Endothelial cell of umbilical vein (primary cell): ENCODE data around the gene EEFSEC. TPM values are rescaled to one million over a fixed set of nuclear protein-coding genes. Genes with fewer than 3 reads are reported as not detected.

Experiments used
- BruUV-seq: library from RNA; stranded (reverse); fragments of 400-500 nt; replicated peaks from 2 replicates; lab custom pipeline; 2021; lab: Mats Ljungman, UMichigan
- CTCF ChIA-PET: fragments of 300-600, 350-600 bp; sonication (Branson Sonifier 250); formaldehyde crosslinking; loops from one replicate; lab custom pipeline; 2021; ENCODE audit warnings: antibody characterized with exemption, inconsistent platforms; lab: Charles Lee
- POLR2A ChIA-PET: fragments of 300-600, 350-600 bp; sonication (Branson Sonifier 250); formaldehyde crosslinking; loops from one replicate; lab custom pipeline; 2021; ENCODE audit warnings: antibody characterized with exemption, inconsistent platforms; lab: Charles Lee
- DNase-seq: peaks from one replicate; pipeline ENCODE4 v3.0.0-alpha.2; 2011; ENCODE audit warnings: low read depth, low spot score
- FAIRE-seq: peaks from 2 replicates; lab custom pipeline; 2011; peaks lifted over from hg19 to GRCh38; lab: Jason Lieb, UNC
- H2AFZ ChIP-seq: 2 replicates; pipeline ENCODE4 v1.6.0; 2012; ENCODE audit warnings: low read depth, low read length, control low read depth, inconsistent platforms
- H3K27ac ChIP-seq: 2 replicates; pipeline ENCODE4 v1.5.1; 2011; ENCODE audit warnings: low read depth, mild to moderate bottlenecking, control low read depth, low read length, moderate library complexity; ENCODE audit not compliant: insufficient read depth
- H3K27me3 ChIP-seq, 2 experiments: 2 replicates each; pipeline versions ENCODE4 v1.6.0 to v1.6.1; 2011; ENCODE audit warnings: low read length in 2 of 2, mixed read lengths in 1 of 2; ENCODE audit not compliant: control insufficient read depth in 2 of 2, insufficient read depth in 2 of 2
- H3K36me3 ChIP-seq, 2 experiments: 2 replicates in 1 of 2; 3 replicates in 1 of 2; pipeline ENCODE4 v1.5.1; 2011; ENCODE audit warnings: low read length in 2 of 2, mild to moderate bottlenecking in 1 of 2, moderate library complexity in 1 of 2; ENCODE audit not compliant: control insufficient read depth in 2 of 2, insufficient read depth in 2 of 2; ENCODE audit errors: extremely low read depth in 1 of 2
- H3K4me1 ChIP-seq: 3 replicates; pipeline ENCODE4 v1.5.1; 2011; ENCODE audit warnings: mild to moderate bottlenecking, low read length; ENCODE audit not compliant: control insufficient read depth, insufficient read depth; ENCODE audit errors: extremely low read depth
- H3K4me2 ChIP-seq: 2 replicates; pipeline ENCODE4 v1.6.1; 2011; ENCODE audit warnings: low read length, control low read depth, mixed read lengths; ENCODE audit not compliant: insufficient read depth
- H3K4me3 ChIP-seq, 3 experiments: fragments of 200-600 bp in 1 of 3; sonication (generic), shearing (Covaris generic) in 1 of 3; replicated peaks in 1 of 3; 2 replicates each; pipeline ENCODE4 v1.5.1; 2011 to 2016; ENCODE audit warnings: control low read depth in 3 of 3, low read length in 3 of 3, mild to moderate bottlenecking in 2 of 3, inconsistent platforms in 1 of 3, low read depth in 1 of 3, moderate library complexity in 1 of 3; ENCODE audit not compliant: insufficient read depth in 1 of 3
- H3K79me2 ChIP-seq: 2 replicates; pipeline ENCODE4 v1.6.0; 2012; ENCODE audit warnings: low read length, inconsistent platforms; ENCODE audit not compliant: control insufficient read depth, insufficient read depth
- H3K9ac ChIP-seq: replicated peaks from 2 replicates; pipeline ENCODE3; 2011; ENCODE audit warnings: low read length, control low read depth; ENCODE audit not compliant: insufficient read depth; ENCODE audit errors: extremely low read depth
- H3K9me1 ChIP-seq: replicated peaks from 3 replicates; pipeline ENCODE4 v1.6.0; 2011; ENCODE audit warnings: mild to moderate bottlenecking, low read length; ENCODE audit not compliant: control insufficient read depth, insufficient read depth; ENCODE audit errors: extremely low read depth
- H3K9me3 ChIP-seq: replicated peaks from 2 replicates; pipeline ENCODE4 v1.5.1; 2012; ENCODE audit warnings: low read length, inconsistent platforms; ENCODE audit not compliant: control insufficient read depth, insufficient read depth
- H4K20me1 ChIP-seq: replicated peaks from 2 replicates; pipeline ENCODE3; 2011; ENCODE audit warnings: mild to moderate bottlenecking, low read length; ENCODE audit not compliant: control insufficient read depth, insufficient read depth; ENCODE audit errors: extremely low read depth
- CTCF ChIP-seq, 2 donors: IDR thresholded peaks; 1 replicate in 1 of 2; 2 replicates in 1 of 2; pipeline ENCODE4 v1.5.1; 2011; ENCODE audit warnings: low read length in 2 of 2, mild to moderate bottlenecking in 2 of 2, moderate library complexity in 2 of 2, control low read depth in 1 of 2, inconsistent platforms in 1 of 2, low read depth in 1 of 2; ENCODE audit not compliant: insufficient read depth in 1 of 2; ENCODE audit errors: extremely low read depth in 1 of 2
- EZH2 ChIP-seq: IDR thresholded peaks from 2 replicates; pipeline ENCODE4 v1.6.1; 2012; ENCODE audit warnings: borderline replicate concordance, low read depth, mild to moderate bottlenecking, moderate library complexity, low read length, inconsistent platforms; ENCODE audit not compliant: severe bottlenecking
- FOS ChIP-seq: IDR thresholded peaks from 2 replicates; pipeline ENCODE4 v1.6.1; 2011; ENCODE audit warnings: mild to moderate bottlenecking, low read length, moderate library complexity, borderline replicate concordance; ENCODE audit not compliant: insufficient read depth
- GATA2 ChIP-seq: IDR thresholded peaks from 2 replicates; pipeline ENCODE4 v1.7.0; 2011; ENCODE audit warnings: low read depth, mild to moderate bottlenecking, moderate library complexity, mixed read lengths, low read length; ENCODE audit not compliant: insufficient read length, insufficient read depth
- JUN ChIP-seq: IDR thresholded peaks from 2 replicates; pipeline ENCODE4 v1.6.1; 2011; ENCODE audit warnings: borderline replicate concordance, low read depth; ENCODE audit not compliant: insufficient read length, insufficient read depth
- MAX ChIP-seq: IDR thresholded peaks from 2 replicates; pipeline ENCODE4 v1.6.1; 2011; ENCODE audit not compliant: insufficient read depth, insufficient read length
- MYC ChIP-seq: IDR thresholded peaks from one replicate; pipeline ENCODE4 v1.6.1; 2011; ENCODE audit warnings: mild to moderate bottlenecking, low read depth, low read length
- POLR2A ChIP-seq: IDR thresholded peaks from 2 replicates; pipeline ENCODE4 v1.6.1; 2012; ENCODE audit warnings: low read depth, mild to moderate bottlenecking, control low read depth, low read length
- POLR2AphosphoS5 ChIP-seq: IDR thresholded peaks from 2 replicates; pipeline ENCODE4 v1.6.1; 2012; ENCODE audit warnings: low read depth, mild to moderate bottlenecking, control low read depth, low read length, moderate library complexity; ENCODE audit not compliant: insufficient read depth
- dilution Hi-C: fragments of 300-500 bp; cut with MboI; formaldehyde crosslinking; loops from one replicate; pipeline ENCODE4 v1.15.0; 2019; ENCODE audit warnings: low sequenced_read_pairs; ENCODE audit not compliant: extremely low pct_ligation_motif_present
- intact Hi-C: fragments of 100-400 bp; cut with micrococcal nuclease; formaldehyde crosslinking; loops from one replicate; pipeline ENCODE4 v1.10.0; 2022
- polyA plus RNA-seq, 4 experiments: library from polyadenylated mRNA; depleted of rRNA in 3 of 4; stranded (reverse) in 3 of 4; unstranded in 1 of 4; fragments of >200 nt; gene quantifications; 2 replicates each; pipeline versions ENCODE4 v1.2.1 to v1.2.3, GENCODE V29; 2011 to 2012; ENCODE audit warnings: missing spikeins in 1 of 4
- total RNA-seq: library from RNA; stranded (reverse); gene quantifications from 2 replicates; pipeline ENCODE4 v1.2.3, GENCODE V29; 2021

EEFSEC gene
- total and polyA plus RNA-seq, 2 donors (not counting 3 experiments of a cell fraction or from before 2014, with no cell fraction given): 13.1 to 14.5 TPM

GRCh38 chr3:128175768-128176167 lies 22.5 kb downstream of the EEFSEC start:
- TF ChIP-seq MYC: no peak
- no peak for TF ChIP-seq FOS
- TF ChIP-seq GATA2: no peak
- TF ChIP-seq POLR2A: no peak
- TF ChIP-seq CTCF (IDR thresholded peaks at IDR 0.05; ENCODE audit: extremely low read depth in 1 of 2, insufficient read depth in 1 of 2, low read depth in 1 of 2, low read length in 2 of 2): no peak
- Histone ChIP-seq H3K9ac (no peak overlapping the region), H3K4me3 (no peak overlapping the region), H3K4me2 (no peak overlapping the region), H3K27me3 (no peaks in the 10 kb centered on the region), H3K79me2 (no peaks in the 10 kb centered on the region), H3K9me1 (no peaks in the 10 kb centered on the region), H3K4me1 (no peaks in the 10 kb centered on the region), H3K9me3 (no peaks in the 10 kb centered on the region), H2AFZ (no peak overlapping the region), H3K36me3 (no peaks in the 10 kb centered on the region), H3K27ac (no peak overlapping the region), H4K20me1 (no peaks in the 10 kb centered on the region)
- DNase-seq (no peak), FAIRE-seq (no peak)
- intact Hi-C loops: no loop called here
- BruUV-seq: no TSS peak
- dilution Hi-C loops: no loop called here
- POLR2A ChIA-PET: no interaction called here
- CTCF ChIA-PET: interaction anchor here (1.1 to 2.7 kb wide), 3 partner anchors 146 to 433 kb away, joined by 3 to 11 read pairs (median 5); no protein-coding TSS in a partner anchor

GRCh38 chr3:128176276-128176833 lies 23.1 kb downstream of the EEFSEC start:
- Histone ChIP-seq H3K4me1 (no peaks in the 10 kb centered on the region), H4K20me1 (no peaks in the 10 kb centered on the region), H3K79me2 (no peaks in the 10 kb centered on the region), H3K9ac (no peak overlapping the region), H3K27me3 (no peaks in the 10 kb centered on the region), H3K9me3 (no peaks in the 10 kb centered on the region), H3K4me2 (no peak overlapping the region), H3K36me3 (no peaks in the 10 kb centered on the region), H2AFZ (no peak overlapping the region), H3K4me3 (no peak overlapping the region), H3K9me1 (no peaks in the 10 kb centered on the region), H3K27ac (no peak overlapping the region)
- POLR2A ChIA-PET: no interaction called here
- BruUV-seq: no TSS peak
- CTCF ChIA-PET: interaction anchor here (1.1 to 2.7 kb wide), 5 partner anchors 16 to 433 kb away, joined by 3 to 11 read pairs (median 5); no protein-coding TSS in a partner anchor
- FAIRE-seq: no peak
- dilution Hi-C loops (no loop called here), intact Hi-C loops (no loop called here)
- no peak for TF ChIP-seq EZH2
- TF ChIP-seq GATA2: no peak
- no peak for TF ChIP-seq MAX
- no peak for TF ChIP-seq FOS
- no peak for TF ChIP-seq POLR2AphosphoS5
- TF ChIP-seq POLR2A: no peak
- TF ChIP-seq CTCF (IDR thresholded peaks at IDR 0.05; ENCODE audit: extremely low read depth in 1 of 2, insufficient read depth in 1 of 2, low read depth in 1 of 2, low read length in 2 of 2): no peak
- TF ChIP-seq JUN: no peak
- no peak for TF ChIP-seq MYC
- no peak for DNase-seq
